Loucy (cell line): ENCODE measurements around the gene UBE2D4.

Experiments
- H2AFZ ChIP-seq: fragments of 200-600 bp; sonication (generic); 2 replicates; pipeline ENCODE4 v1.6.0; 2016; ENCODE audit warnings: antibody characterized with exemption, mild to moderate bottlenecking, low read length, moderate library complexity
- H3F3A ChIP-seq: fragments of 200-600 bp; 2 replicates; pipeline ENCODE4 v1.6.0; 2016; ENCODE audit warnings: antibody characterized with exemption, low read depth, mild to moderate bottlenecking
- H3K27me3 ChIP-seq: fragments of 200-600 bp; sonication (generic); 2 replicates; pipeline ENCODE4 v1.6.1; 2014; ENCODE audit warnings: low read length, mild to moderate bottlenecking; ENCODE audit not compliant: insufficient read depth, poor library complexity, severe bottlenecking
- H3K36me3 ChIP-seq: fragments of 200-600 bp; sonication (generic); 2 replicates; pipeline ENCODE4 v1.6.1; 2016; ENCODE audit warnings: low read length; ENCODE audit not compliant: insufficient read depth
- H3K4me1 ChIP-seq: fragments of 200-600 bp; sonication (generic); 2 replicates; pipeline ENCODE4 v1.5.1; 2014; ENCODE audit warnings: low read length, mild to moderate bottlenecking; ENCODE audit not compliant: insufficient read depth, poor library complexity, severe bottlenecking
- H3K4me2 ChIP-seq: fragments of 200-600 bp; sonication (generic); 2 replicates; pipeline ENCODE4 v1.6.0; 2014; ENCODE audit warnings: antibody characterized with exemption, low read length, low read depth, mild to moderate bottlenecking; ENCODE audit not compliant: poor library complexity, severe bottlenecking
- H3K4me3 ChIP-seq: fragments of 200-600 bp; sonication (generic); 2 replicates; pipeline ENCODE4 v1.5.1; 2014; ENCODE audit warnings: low read length, mild to moderate bottlenecking, mixed read lengths; ENCODE audit not compliant: poor library complexity, severe bottlenecking
- H3K79me2 ChIP-seq: fragments of 200-600 bp; sonication (generic); 2 replicates; pipeline ENCODE4 v1.6.1; 2014; ENCODE audit warnings: low read length; ENCODE audit not compliant: insufficient read depth
- H3K9ac ChIP-seq: fragments of 200-600 bp; sonication (generic); 2 replicates; pipeline ENCODE4 v1.6.0; 2014; ENCODE audit warnings: mild to moderate bottlenecking, low read depth, low read length, moderate library complexity; ENCODE audit not compliant: poor library complexity, severe bottlenecking
- H3K9me2 ChIP-seq: fragments of 200-600 bp; sonication (generic); replicated peaks from 2 replicates; pipeline ENCODE4 v1.6.1; 2016; ENCODE audit warnings: low read depth, low read length, mixed read lengths
- H3K9me3 ChIP-seq: fragments of 200-600 bp; sonication (generic); 2 replicates; pipeline ENCODE4 v1.6.1; 2014; ENCODE audit warnings: mild to moderate bottlenecking, antibody characterized with exemption, low read length, low read depth; ENCODE audit not compliant: insufficient read depth
- H4K20me1 ChIP-seq: fragments of 200-600 bp; sonication (generic); 2 replicates; pipeline ENCODE4 v1.6.0; 2014; ENCODE audit warnings: antibody characterized with exemption, low read length, mild to moderate bottlenecking; ENCODE audit not compliant: insufficient read depth, poor library complexity, severe bottlenecking
- EZH2phosphoT487 ChIP-seq: fragments of 200-600 bp; IDR thresholded peaks from 2 replicates; pipeline ENCODE4 v1.6.1; 2018; ENCODE audit warnings: antibody characterized with exemption, mild to moderate bottlenecking, moderate library complexity, borderline replicate concordance
- TF ChIP-seq, protein P1 (sequence below): fragments of 200-600 bp; sonication (generic); conservative IDR thresholded peaks from 2 replicates; pipeline ENCODE4 v1.5.1; 2014; ENCODE audit warnings: mild to moderate bottlenecking, antibody characterized with exemption, low read length

Gene UBE2D4

DNA sequence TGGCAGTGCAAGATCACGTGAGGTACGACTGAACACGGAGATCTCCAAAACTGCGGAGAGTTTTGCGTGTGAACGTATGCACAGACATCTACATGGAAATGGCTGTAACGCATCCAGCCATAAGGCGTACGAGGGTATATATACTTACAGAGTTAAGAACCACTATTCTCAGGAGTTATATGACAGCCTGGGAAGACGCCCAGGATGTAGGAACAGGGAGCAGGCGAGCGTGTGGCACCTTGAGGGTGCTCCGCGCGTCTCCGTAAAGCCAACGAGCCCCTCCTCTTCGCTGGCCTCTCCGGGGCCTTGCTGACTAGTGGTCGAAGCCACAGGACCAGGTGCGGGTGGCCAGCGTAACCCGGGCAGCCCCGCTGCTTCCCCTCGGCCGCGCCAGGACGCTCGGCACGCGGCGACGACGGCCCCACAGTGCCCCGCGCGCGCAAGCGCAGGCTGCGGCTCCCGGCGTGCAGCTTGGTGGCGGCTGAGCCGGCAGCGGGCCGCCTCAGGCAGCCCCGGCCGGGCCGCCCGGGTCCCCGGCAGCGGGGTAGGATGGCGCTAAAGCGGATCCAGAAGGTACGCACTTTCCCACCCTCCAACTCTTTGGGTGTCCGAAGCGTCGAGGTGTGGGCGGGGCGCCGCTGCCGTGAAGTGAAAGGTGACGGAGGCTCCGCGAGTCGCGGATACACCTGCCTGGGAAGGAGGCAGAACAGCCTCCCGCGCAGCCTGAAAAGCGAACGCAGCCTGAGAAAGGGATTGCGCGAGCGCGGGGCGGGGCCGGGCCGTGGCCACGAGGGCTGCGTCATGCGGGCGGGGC is at the start of gene UBE2D4:
TSS of gene UBE2D4 (plus strand) at position 453 of the 814 bp plus-strand sequence. CDS start at position 550, 97 bp downstream.
- H3K79me2 ChIP-seq, result peaks cover 18% of the 10 kb centered on the region; the same call in 1 of the 2 replicates
- no peak for TF ChIP-seq EZH2phosphoT487
- TF ChIP-seq, protein P1, sequence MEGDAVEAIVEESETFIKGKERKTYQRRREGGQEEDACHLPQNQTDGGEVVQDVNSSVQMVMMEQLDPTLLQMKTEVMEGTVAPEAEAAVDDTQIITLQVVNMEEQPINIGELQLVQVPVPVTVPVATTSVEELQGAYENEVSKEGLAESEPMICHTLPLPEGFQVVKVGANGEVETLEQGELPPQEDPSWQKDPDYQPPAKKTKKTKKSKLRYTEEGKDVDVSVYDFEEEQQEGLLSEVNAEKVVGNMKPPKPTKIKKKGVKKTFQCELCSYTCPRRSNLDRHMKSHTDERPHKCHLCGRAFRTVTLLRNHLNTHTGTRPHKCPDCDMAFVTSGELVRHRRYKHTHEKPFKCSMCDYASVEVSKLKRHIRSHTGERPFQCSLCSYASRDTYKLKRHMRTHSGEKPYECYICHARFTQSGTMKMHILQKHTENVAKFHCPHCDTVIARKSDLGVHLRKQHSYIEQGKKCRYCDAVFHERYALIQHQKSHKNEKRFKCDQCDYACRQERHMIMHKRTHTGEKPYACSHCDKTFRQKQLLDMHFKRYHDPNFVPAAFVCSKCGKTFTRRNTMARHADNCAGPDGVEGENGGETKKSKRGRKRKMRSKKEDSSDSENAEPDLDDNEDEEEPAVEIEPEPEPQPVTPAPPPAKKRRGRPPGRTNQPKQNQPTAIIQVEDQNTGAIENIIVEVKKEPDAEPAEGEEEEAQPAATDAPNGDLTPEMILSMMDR, result no peak
- H3K9me2 ChIP-seq, result no peaks in the 10 kb centered on the region
- H2AFZ ChIP-seq, result peak within 1 kb of the TSS; percentile 97
- no peaks in the 10 kb centered on the region for H3K36me3 ChIP-seq
- H4K20me1 ChIP-seq, result no peaks in the 10 kb centered on the region
- peak within 1 kb of the TSS; percentile 82 for H3K9ac ChIP-seq
- H3F3A ChIP-seq, result no peaks in the 10 kb centered on the region
- peak within 1 kb of the TSS; percentile 85 for H3K4me3 ChIP-seq
- peak within 1 kb of the TSS; percentile 79 for H3K4me2 ChIP-seq
- no peaks in the 10 kb centered on the region for H3K9me3 ChIP-seq
- H3K27me3 ChIP-seq, result no peaks in the 10 kb centered on the region
- peaks cover 11% of the 10 kb centered on the region for H3K4me1 ChIP-seq

DNA sequence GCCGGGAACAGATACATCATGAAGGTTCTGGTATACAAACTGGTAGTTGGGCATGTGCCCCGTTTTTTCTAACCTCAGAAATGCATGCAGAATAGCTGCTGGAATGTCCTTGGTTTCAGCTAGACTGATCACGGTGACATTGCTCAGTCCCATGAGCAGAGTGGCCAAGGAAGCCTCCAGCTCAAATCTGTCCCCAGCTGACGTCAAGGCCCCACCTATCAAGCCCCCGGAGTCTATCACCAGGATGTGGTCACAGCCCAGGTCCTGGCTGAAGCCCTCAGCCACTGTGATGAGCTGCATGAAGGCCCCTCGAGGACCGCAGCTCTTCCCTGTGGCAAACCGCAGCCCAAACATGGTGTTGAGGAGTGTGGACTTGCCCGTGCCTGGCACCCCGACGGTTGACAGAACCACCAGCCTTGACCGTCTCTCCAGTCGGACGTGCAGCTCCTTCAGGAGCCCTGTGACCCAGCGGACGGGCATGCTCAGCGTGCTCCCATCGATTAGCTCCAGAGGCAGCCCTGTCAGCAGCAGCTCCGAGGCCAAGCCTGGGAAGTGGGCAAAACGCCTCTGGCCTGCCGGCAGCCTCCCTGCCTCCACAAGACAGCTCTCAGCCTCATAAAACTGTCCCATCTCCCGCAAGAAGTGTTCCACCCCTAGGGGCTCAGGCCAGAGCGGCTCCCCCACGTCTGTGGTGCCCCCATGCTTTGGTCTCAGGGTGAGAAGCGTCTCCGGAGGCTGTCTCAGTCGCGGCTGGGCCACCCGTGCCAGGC is 49.1 kb upstream of the UBE2D4 start:
- H3K4me1 ChIP-seq, result no peaks in the 10 kb centered on the region
- no peak for TF ChIP-seq EZH2phosphoT487
- TF ChIP-seq, protein P1, result no peak
- H3K9me3 ChIP-seq, result no peaks in the 10 kb centered on the region
- no peaks in the 10 kb centered on the region for H3F3A ChIP-seq
- H3K27me3 ChIP-seq, result no peaks in the 10 kb centered on the region
- no peaks in the 10 kb centered on the region for H4K20me1 ChIP-seq
- no peak overlapping the region for H2AFZ ChIP-seq
- H3K9me2 ChIP-seq, result no peaks in the 10 kb centered on the region
- H3K4me2 ChIP-seq, result no peak overlapping the region
- peaks cover 58% of the 10 kb centered on the region; the same call in 1 of the 2 replicates for H3K36me3 ChIP-seq
- H3K9ac ChIP-seq, result no peak overlapping the region
- no peak overlapping the region for H3K4me3 ChIP-seq
- H3K79me2 ChIP-seq, result no peaks in the 10 kb centered on the region

DNA sequence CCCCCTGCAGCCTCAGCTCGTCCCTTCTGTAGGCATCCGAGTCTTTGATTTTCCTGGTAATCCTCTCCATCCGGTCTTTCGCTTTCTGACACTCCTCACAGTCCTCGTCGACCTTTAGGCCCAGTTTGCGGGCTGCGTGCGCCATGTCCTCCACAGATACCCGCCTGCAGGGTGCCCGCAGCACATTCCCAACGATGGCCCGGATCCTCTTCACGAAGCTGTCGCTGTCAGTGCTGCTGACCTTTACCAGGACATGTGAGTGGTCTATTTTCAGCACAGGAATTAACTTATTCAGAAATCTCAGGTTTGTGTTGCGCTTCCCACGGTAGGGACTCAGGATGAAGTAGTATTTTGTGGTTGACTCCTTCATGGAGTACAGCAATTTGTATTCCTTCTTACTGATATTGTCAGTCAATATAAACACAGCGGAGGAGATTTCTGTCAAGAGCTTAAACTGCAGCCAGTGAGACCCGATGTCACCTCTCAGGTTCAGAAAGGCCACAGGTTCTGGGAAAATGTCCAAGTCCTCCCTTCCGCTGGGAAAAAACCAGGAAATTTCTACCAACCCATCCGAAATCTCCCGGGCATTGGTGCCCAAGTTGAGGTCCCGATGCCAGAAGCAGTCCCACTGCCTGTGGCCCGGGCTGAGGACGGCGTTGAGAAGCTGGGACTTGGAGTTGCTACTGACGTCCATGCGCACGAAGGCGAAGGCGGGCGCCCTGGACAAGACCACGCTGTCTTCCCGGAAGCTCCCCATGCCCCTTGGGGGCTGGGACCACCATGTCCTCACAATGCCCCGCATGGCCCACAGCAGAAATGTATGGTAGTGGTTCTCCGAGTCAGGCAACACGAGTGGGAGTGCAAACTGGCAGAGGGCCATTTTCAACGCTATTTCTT is 48.0 kb upstream of the UBE2D4 start:
- H3K4me2 ChIP-seq, result no peak overlapping the region
- H3K79me2 ChIP-seq, result no peaks in the 10 kb centered on the region
- TF ChIP-seq, protein P1, result no peak
- no peak for TF ChIP-seq EZH2phosphoT487
- no peaks in the 10 kb centered on the region for H4K20me1 ChIP-seq
- no peaks in the 10 kb centered on the region for H3F3A ChIP-seq
- H3K9me3 ChIP-seq, result no peaks in the 10 kb centered on the region
- H3K4me1 ChIP-seq, result no peaks in the 10 kb centered on the region
- no peak overlapping the region for H3K4me3 ChIP-seq
- no peak overlapping the region for H3K9ac ChIP-seq
- no peak overlapping the region for H2AFZ ChIP-seq
- H3K27me3 ChIP-seq, result no peaks in the 10 kb centered on the region
- peaks cover 62% of the 10 kb centered on the region; the same call in 1 of the 2 replicates for H3K36me3 ChIP-seq
- H3K9me2 ChIP-seq, result no peaks in the 10 kb centered on the region
